Fibroblast of the aortic adventitia (primary cell): Measurements from ENCODE around the gene SUMO3. TPM values are rescaled to one million over a fixed set of nuclear protein-coding genes. Genes with fewer than 3 reads are reported as not detected.

ENCODE experiments used
- DNase-seq: peaks from one replicate; pipeline ENCODE4 v3.0.0-alpha.2; 2010; ENCODE audit warnings: low read depth
- H3K4me3 ChIP-seq: 2 replicates; pipeline ENCODE4 v1.5.1; 2011; ENCODE audit warnings: low read depth, mild to moderate bottlenecking, control low read depth, low read length, moderate library complexity
- CTCF ChIP-seq: IDR thresholded peaks from 2 replicates; pipeline ENCODE4 v1.5.1; 2011; ENCODE audit warnings: mild to moderate bottlenecking, low read length, control low read depth, inconsistent platforms; ENCODE audit not compliant: insufficient read depth
- total RNA-seq: library from RNA; depleted of rRNA; stranded (reverse); fragments of >200 nt; gene quantifications from 2 replicates; pipeline ENCODE4 v1.2.3, GENCODE V29; 2012; ENCODE audit warnings: low replicate concordance

SUMO3 gene
- total RNA-seq, 1 donor: 130 TPM

GRCh38 chr21:44846485-44847260 is 28.8 kb upstream of the SUMO3 start:
- DNase-seq: peak; percentile 51
- TF ChIP-seq CTCF: no peak
- no peak overlapping the region for H3K4me3 ChIP-seq

GRCh38 chr21:44846224-44846484 is 28.3 kb upstream of the SUMO3 start:
- DNase-seq: no peak
- TF ChIP-seq CTCF: no peak
- peak overlapping the region; percentile 50 for H3K4me3 ChIP-seq

- peak; percentile 47 for TF ChIP-seq CTCF
- peak; percentile 51 for DNase-seq
- H3K4me3 ChIP-seq: peak overlapping the region; percentile 50
Observed at GRCh38 chr21:44845418-44846223, 27.8 kb upstream of the SUMO3 start.

- TF ChIP-seq CTCF: no peak
- DNase-seq: no peak
- H3K4me3 ChIP-seq: no peak overlapping the region
Observed at GRCh38 chr21:44844256-44844655, 26.4 kb upstream of the SUMO3 start.

- no peak overlapping the region for H3K4me3 ChIP-seq
- no peak for TF ChIP-seq CTCF
- DNase-seq: no peak
Observed at GRCh38 chr21:44842721-44843445, 25.0 kb upstream of the SUMO3 start.

GRCh38 chr21:44842087-44842486 is 24.2 kb upstream of the SUMO3 start:
- no peak overlapping the region for H3K4me3 ChIP-seq
- TF ChIP-seq CTCF: no peak
- no peak for DNase-seq
